ENCODE results near the gene DSG3. TPM values are rescaled to one million over a fixed set of nuclear protein-coding genes. Genes with fewer than 3 reads are reported as not detected.

Gene DSG3
- total RNA-seq, 4 donors from 2014 or later: under 0.01 TPM; not detected in 3

- no peaks in the 10 kb centered on the region for H3K9me3 ChIP-seq
- H3K36me3 ChIP-seq: no peaks in the 10 kb centered on the region
- H3K4me3 ChIP-seq: no peak overlapping the region
- intact Hi-C loops (cut with DNase I; ENCODE audit: low total_unique reads): no loop called here
- DNase-seq: no peak
- H3K4me1 ChIP-seq: no peaks in the 10 kb centered on the region
- TF ChIP-seq POLR2A (IDR thresholded peaks at IDR 0.05) (no peak), CTCF (IDR thresholded peaks at IDR 0.05) (no peak), POLR2AphosphoS5 (IDR thresholded peaks at IDR 0.05) (no peak), EP300 (IDR thresholded peaks at IDR 0.05; ENCODE audit: low read depth) (no peak)
- no peaks in the 10 kb centered on the region for H3K27me3 ChIP-seq
- no peak overlapping the region for H3K27ac ChIP-seq
- in situ Hi-C loops (cut with MboI; ENCODE audit: low pct_ligation_motif_present in 1 of 4, low pct_unique_long_range_greater_than_20kb in 1 of 4, low sequenced_read_pairs in 3 of 4): no loop called here
Observed at GRCh38 chr18:31450409-31450808, 2.9 kb downstream of the DSG3 start.

- no peak overlapping the region for H3K4me3 ChIP-seq
- H3K9me3 ChIP-seq: no peaks in the 10 kb centered on the region
- H3K27me3 ChIP-seq: no peaks in the 10 kb centered on the region
- intact Hi-C loops (cut with DNase I; ENCODE audit: low total_unique reads) (no loop called here), in situ Hi-C loops (cut with MboI; ENCODE audit: low pct_ligation_motif_present in 1 of 4, low pct_unique_long_range_greater_than_20kb in 1 of 4, low sequenced_read_pairs in 3 of 4) (no loop called here)
- 83 to 88% methylated on average over 1 of the region's 1 CpG for WGBS, 2 donors (ENCODE audit: low coverage in 1 of 2)
- H3K27ac ChIP-seq: no peak overlapping the region
- TF ChIP-seq POLR2AphosphoS5 (IDR thresholded peaks at IDR 0.05) (no peak), POLR2A (IDR thresholded peaks at IDR 0.05) (no peak), EP300 (IDR thresholded peaks at IDR 0.05; ENCODE audit: low read depth) (no peak), CTCF (IDR thresholded peaks at IDR 0.05) (no peak)
- no peaks in the 10 kb centered on the region for H3K36me3 ChIP-seq
- no peak for DNase-seq
- no peaks in the 10 kb centered on the region for H3K4me1 ChIP-seq
Observed at GRCh38 chr18:31451625-31452024, 4.1 kb downstream of the DSG3 start.

- no peaks in the 10 kb centered on the region for H3K4me1 ChIP-seq
- H3K9me3 ChIP-seq: no peaks in the 10 kb centered on the region
- no peak overlapping the region for H3K4me3 ChIP-seq
- H3K27ac ChIP-seq: no peak overlapping the region
- no peaks in the 10 kb centered on the region for H3K27me3 ChIP-seq
- 68 to 91% methylated on average over 2 to 3 of the region's 3 CpGs for WGBS, 2 donors (ENCODE audit: low coverage in 1 of 2)
- TF ChIP-seq CTCF (IDR thresholded peaks at IDR 0.05) (no peak), POLR2A (IDR thresholded peaks at IDR 0.05) (no peak), POLR2AphosphoS5 (IDR thresholded peaks at IDR 0.05) (no peak), EP300 (IDR thresholded peaks at IDR 0.05; ENCODE audit: low read depth) (no peak)
- DNase-seq: no peak
- no peaks in the 10 kb centered on the region for H3K36me3 ChIP-seq
- in situ Hi-C loops (cut with MboI; ENCODE audit: low pct_ligation_motif_present in 1 of 4, low pct_unique_long_range_greater_than_20kb in 1 of 4, low sequenced_read_pairs in 3 of 4) (no loop called here), intact Hi-C loops (cut with DNase I; ENCODE audit: low total_unique reads) (no loop called here)
Observed at GRCh38 chr18:31454066-31454708, 6.6 kb downstream of the DSG3 start.

GRCh38 chr18:31469629-31470028 is 22.1 kb downstream of the DSG3 start:
- in situ Hi-C loops (cut with MboI; ENCODE audit: low pct_ligation_motif_present in 1 of 4, low pct_unique_long_range_greater_than_20kb in 1 of 4, low sequenced_read_pairs in 3 of 4): no loop called here

More at GRCh38 chr18:31469629-31470028, 22.1 kb downstream of the DSG3 start:
- no peak for DNase-seq
- TF ChIP-seq POLR2A (IDR thresholded peaks at IDR 0.05): no peak
- TF ChIP-seq EP300 (IDR thresholded peaks at IDR 0.05; ENCODE audit: low read depth): no peak
- TF ChIP-seq POLR2AphosphoS5 (IDR thresholded peaks at IDR 0.05): no peak
- no peak for TF ChIP-seq CTCF (IDR thresholded peaks at IDR 0.05)
- Histone ChIP-seq H3K4me3 (no peak overlapping the region), H3K27me3 (no peaks in the 10 kb centered on the region), H3K36me3 (no peaks in the 10 kb centered on the region), H3K9me3 (no peaks in the 10 kb centered on the region), H3K4me1 (no peaks in the 10 kb centered on the region), H3K27ac (no peak overlapping the region)
- intact Hi-C loops (cut with DNase I; ENCODE audit: low total_unique reads): no loop called here
- WGBS, 2 donors (ENCODE audit: low coverage in 1 of 2): 98 to 100% methylated on average over 1 of the region's 1 CpG

Data from transverse colon (tissue), 4 donors.